Activated CD4-positive, alpha-beta T cell treated with anti-CD3 and anti-CD28 coated beads, Interleukin-2, amount 50 U/mL, for 1 hour (primary cell): ENCODE data around the gene PIK3CA.
"Not testable (repeated sequence)": the region's sequence is repeated elsewhere in the genome, so short reads cannot be mapped to it uniquely, and the experiment has no call there.

Experiments
- DNase-seq: peaks from one replicate; pipeline ENCODE4 v3.0.0-alpha.2; 2020

Gene PIK3CA

DNA sequence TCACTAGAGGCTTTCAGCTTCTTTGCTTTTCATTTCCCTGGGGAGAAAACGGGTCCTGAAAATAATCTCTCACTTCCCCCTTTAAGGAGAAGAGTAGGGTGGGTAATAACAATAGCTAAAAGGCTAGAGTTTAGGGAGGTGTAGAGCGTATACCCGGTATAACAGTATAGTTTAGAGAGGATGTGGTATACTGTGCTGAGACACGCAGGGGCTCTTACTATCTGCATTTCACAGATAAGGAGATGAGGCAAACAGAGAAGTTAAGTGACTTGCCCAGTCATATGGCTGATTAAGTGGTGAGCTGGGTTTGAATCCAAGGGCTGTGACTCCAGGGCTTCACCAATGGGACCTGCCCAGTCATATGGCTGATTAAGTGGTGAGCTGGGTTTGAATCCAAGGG lies 117.7 kb downstream of the PIK3CA start:
- no peak for DNase-seq

DNA sequence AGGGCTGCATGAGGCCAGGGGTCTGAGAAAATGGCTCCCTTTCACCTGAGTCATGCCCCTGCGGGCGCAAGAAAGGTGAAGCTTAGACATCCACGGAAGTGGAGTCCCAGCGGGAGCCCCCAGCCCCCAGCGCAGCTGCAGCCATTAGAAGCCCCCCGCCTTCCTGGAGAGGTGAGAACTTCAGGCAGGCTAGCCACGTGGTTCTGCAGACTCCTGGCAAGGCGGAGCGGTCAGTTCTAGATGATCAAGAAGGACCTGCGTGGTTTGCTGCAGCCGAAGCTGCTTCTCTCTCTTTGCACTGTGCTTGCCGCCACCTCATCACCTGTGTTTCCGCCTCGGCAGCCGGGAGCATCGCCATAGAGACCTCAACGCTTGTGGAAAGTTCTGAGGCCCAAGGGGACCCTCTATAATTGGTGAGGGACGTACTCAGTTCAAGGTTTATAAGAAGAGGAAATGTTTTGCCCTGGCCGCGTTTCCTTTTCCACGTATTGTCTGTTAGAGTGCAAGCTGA lies 118.6 kb downstream of the PIK3CA start:
- no peak for DNase-seq

DNA sequence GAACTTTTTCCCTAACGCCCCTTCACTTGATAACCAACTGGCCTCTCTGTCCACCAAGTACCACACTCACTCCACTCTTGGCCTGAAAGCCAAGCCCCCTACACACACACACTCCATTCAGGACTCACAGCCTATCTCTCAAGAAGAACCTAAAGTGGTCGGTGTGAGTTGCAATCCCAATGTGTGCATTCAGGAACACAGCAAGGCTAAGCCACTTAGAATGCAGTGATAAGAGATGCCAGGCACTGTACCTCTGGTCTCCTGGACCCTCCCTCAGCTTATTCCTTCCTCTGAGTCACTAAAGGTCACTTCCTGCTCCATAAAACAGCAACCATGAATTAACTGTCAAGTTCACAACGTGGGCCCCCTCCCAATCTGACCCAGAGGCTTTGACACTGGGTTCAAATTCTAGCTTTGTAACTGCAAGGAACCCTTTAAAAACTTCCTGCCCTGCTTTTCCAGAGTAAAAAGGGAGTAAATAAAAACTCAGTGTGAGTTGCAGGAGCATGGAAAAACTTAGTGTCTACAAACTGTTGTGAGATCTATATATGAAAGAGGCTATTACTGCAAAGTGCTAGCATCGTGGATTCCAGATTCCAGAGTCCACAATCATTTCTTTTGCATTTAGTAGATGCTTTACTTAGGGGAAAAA lies 120.4 kb downstream of the PIK3CA start:
- no peak for DNase-seq

DNA sequence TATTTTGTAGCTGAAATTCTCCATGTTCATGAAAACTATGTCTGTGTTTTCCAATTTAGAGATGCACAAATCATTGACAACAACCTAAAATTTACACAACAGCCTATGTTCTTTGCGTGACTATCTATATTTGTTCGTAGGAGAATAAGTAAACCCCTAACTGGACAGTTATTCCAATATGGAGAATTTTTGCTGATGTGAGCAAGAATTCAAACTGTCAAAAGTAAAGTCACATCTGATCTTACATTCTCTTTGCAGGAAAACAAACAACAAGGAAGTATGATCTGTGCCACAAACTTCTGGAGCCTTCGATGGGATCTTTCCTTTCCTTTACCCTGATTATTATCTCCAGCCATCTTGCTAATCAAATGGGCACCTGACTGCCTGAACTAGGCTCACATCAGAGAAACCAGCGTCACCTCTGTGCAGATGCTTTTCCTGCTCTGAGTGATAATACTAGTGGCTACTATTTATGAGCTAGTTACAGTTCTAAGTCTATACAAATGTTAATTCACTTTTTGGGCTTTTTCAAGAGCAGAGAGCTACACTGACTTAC lies 121.1 kb downstream of the PIK3CA start:
- DNase-seq, result no peak

DNA sequence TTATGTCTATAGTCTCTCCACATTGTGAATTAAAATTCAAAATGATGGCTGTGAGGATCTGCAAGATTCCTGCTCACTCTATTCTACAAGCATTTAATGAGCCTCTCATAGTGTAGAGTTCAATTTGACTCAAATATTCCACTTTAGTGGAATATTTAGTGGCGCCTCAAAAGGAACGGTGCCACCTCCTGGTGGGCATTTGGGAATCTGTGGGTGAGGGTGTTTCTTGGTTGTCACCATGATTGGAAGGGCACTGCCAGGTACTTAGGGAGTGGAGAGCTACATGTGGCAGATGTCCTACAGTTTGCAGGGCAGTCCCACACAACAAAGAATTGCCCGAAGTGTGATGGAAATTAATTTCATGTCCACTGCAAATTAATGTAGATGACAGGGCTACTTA lies 124.2 kb downstream of the PIK3CA start:
- no peak for DNase-seq

DNA sequence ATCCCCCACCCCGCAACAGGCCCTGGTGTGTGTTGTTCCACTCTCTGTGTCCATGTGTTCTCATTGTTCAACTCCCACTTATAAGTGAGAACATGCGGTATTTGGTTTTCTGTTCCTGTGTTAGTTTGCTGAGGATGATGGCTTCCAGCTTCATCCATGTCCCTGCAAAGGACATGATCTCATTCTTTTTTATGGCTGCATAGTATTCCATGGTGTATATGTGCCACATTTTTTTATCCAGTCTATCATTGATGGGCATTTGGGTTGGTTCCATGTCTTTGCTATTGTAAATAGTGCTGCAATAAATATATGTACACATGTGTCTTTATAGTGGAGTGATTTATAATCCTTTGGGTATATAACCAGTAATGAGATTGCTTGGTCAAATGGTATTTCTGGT lies 126.3 kb downstream of the PIK3CA start:
- DNase-seq, result not testable (repeated sequence)

DNA sequence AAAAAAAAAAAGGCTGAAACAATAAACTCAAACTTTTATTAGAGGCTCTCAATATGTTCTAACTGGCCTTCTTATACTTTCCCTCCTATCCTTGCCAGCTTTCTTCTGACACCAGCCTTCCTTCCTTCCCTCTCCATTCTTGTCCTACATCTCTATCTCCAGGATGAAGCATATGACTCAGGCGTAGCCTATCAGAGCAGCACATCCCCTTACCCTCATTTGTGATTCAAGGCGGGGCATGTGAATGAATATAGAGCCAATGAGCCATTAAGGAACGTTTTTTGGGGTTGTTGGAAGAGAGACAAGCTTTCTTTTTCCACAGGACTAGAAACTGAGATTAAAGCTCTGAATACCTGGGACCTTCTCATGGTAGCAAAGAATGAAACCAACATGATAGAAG lies 127.8 kb downstream of the PIK3CA start:
- no peak for DNase-seq

DNA sequence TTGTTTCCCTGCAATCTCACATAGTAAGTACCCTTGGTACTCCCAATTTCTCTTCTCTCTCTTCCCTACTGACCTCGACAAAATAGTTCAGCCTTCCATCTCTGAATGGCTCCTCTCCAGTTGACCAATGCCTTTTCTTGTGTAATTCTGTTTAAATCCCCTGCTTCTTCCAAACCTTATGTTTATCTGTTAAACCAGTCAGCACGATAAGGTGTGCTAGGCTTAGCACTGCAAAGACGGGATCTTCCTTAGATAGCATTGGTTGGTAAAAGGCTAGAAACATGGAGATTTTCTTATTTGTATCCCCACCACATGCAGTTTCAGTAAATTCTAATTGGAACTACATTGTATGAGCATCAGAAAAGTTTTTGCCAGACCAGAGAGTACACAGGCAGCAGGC lies 128.6 kb downstream of the PIK3CA start:
- DNase-seq, result no peak

DNA sequence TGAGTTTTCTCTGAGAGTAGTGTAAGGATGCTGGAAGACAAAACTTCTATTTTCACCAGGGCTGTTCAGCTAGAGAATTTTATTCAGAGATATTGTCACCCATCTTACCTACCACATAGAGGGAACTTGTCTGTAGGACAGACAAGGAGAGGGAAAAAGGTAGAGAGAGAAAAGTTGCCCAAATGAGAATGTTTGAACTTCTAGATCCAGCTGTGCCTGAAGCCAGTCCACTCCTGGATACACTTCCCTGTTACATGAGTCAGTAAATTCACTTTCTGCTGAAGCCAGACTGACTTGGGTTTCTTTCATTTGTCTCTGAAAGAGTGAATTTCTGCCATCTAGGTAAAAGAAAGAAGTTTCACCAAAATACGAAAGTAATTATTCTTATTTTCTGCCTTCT lies 130.0 kb downstream of the PIK3CA start:
- no peak for DNase-seq

DNA sequence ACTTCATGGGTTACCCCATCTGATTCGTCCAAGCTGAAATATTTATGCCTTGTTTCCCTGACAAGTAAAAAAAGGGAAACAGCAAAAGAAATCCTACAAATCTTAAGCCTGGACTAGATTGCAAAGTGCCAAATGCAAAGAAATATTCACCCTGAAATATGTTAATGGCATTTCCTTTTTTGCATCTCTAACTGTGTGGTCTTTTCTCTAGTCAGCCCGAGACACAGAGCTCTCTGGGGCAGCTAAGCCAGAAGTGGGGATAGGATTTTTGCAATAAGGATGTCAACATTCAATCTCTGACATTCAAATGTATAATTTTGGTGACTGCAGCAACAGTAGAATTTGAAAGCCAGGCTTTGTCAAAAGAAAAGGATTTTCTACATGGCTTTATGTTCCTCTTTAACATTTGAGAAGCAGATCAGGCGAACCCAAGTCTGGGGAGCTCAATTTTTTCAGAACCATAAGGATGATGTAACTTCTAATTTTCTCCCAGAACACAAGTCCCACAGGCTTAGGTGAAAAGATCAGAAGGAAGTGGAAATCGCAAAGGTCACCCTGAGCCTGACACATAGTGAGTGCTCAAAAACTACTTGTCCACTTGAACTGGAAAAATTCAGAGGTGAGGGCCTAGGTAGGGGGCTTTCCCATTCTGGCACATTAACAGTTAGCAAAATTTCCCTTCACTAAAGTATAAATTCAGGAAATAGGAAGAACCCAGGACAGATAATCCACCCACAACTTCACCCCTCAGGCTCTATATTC lies 131.0 kb downstream of the PIK3CA start:
- DNase-seq, result no peak

DNA sequence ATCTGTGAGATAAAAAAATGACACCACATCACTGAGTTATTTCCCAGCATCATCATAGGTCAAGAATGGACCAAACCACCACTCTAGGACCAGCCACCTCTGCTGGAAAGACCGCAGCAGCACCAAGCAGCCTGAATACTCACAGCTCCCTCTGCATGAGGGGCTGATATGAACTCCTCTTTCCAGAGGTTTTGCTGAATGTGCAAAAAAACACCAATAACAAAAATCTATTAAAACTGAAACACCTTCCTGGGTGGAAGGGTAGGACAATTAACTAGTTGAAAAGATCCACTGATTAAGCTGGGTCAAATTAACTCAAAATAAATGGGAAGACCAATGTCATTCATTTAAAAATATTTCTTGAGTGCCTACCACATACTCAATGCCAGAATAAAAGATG lies 131.7 kb downstream of the PIK3CA start:
- no peak for DNase-seq

DNA sequence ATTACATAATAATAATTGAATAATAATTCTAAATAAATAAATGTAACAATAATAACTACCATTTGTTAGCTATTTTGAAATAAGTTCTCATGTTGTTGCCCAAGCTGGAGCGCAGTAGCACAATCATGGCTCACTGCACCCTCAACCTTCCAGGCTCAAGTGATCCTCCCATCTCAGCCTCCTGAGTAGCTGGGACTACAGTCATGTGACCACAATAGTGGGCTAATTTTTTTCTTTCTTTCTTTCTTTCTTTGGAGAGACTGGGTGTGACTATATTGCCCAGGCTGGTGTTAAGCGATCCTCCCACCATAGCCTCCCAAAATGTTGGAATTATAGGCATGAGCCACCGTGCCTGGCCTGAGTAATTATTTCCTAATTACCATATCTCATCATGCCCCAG lies 133.7 kb downstream of the PIK3CA start:
- DNase-seq, result no peak

DNA sequence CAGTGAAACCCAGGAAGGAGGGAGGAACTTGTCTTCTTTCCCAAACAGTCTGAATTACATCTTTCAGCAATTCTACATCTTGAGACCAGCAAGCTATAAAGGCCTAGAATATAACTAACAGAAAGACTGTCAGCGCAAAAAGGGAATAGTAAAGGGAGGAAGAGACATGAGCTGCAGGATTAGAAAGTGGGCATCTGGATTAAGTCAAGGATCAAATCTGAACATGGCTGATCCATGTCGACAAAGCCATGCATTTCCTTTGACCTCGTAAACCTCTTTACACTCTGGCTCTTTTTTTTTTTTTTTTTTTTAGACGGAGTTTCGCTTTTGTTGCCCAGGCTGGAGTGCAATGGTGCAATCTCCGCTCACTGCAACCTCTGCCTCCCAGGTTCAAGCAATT lies 138.2 kb downstream of the PIK3CA start:
- no peak for DNase-seq

DNA sequence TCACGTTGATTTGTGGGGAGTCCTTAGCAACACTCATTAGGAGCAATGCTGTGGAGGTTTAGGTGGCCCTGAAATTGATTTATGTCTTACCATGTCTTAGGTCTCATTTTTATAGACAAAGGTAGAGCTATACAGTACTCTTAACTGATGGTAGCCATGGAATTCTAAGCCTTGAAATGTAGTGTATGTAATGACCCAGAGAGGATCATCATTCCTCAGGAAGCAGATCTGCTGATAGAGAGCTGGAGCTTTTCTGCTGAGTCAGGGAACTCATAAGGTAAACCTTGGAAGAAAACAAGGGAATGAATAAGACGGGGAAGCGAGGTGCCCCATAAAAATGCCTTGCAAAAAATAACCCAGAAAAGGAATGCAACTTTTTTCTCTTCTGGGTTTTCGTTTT lies 140.7 kb downstream of the PIK3CA start:
- DNase-seq, result no peak

DNA sequence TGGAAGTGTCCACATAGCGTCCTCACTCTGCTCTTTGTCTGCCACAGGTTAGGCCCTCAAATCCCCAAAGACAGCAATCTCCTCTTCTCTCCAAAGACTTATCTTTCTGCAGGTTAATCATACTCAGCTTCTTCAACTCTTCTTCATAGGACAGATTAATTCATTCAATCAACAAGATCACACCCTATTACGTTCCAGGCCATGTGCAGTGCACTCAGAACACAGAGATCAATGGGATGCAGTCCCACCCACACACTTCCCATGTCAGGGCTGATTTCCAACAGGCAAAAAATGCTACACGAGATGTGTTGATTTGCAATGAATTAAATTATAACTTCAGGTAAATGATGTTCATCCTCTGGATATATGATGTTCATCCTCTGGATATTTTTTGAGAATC lies 141.1 kb downstream of the PIK3CA start:
- DNase-seq, result no peak
